HG03469 (cell line): Measurements from ENCODE around the gene CNTRL.

Experiments used
- ATAC-seq: cut with Tn5 transposase; IDR thresholded peaks from one replicate; pipeline ENCODE4 v1.9.1; 2021; ENCODE audit warnings: mild to moderate bottlenecking, moderate library complexity, moderate number of reproducible peaks; ENCODE audit not compliant: unreplicated experiment

CNTRL gene

GRCh38 chr9:121201045-121201737 is 126.4 kb downstream of the CNTRL start:
- ATAC-seq = no peak

- ATAC-seq = peak; percentile 78
These were observed 127.2 kb downstream of the CNTRL start, which contains the start of gene RAB14 for GRCh38 chr9:121201738-121202533. TSS of gene RAB14 (minus strand) at chr9:121201869. CDS start at chr9:121193412, 8,457 bp downstream.

GRCh38 chr9:121204121-121204520 is 129.4 kb downstream of the CNTRL start:
- no peak for ATAC-seq

- no peak for ATAC-seq
These were observed 129.9 kb downstream of the CNTRL start for GRCh38 chr9:121204611-121205010.

- no peak for ATAC-seq
These were observed 132.0 kb downstream of the CNTRL start for GRCh38 chr9:121206516-121207370.

- ATAC-seq = peak; percentile 77
These were observed 132.7 kb downstream of the CNTRL start for GRCh38 chr9:121207371-121207940.

- no peak for ATAC-seq
These were observed 135.8 kb downstream of the CNTRL start for GRCh38 chr9:121210536-121210935.

GRCh38 chr9:121213136-121213806 is 138.5 kb downstream of the CNTRL start:
- peak; percentile 34 for ATAC-seq

- no peak for ATAC-seq
These were observed 139.2 kb downstream of the CNTRL start for GRCh38 chr9:121214005-121214404.

- no peak for ATAC-seq
These were observed 141.6 kb downstream of the CNTRL start for GRCh38 chr9:121216271-121216805.

- peak; percentile 86 for ATAC-seq
These were observed 143.0 kb downstream of the CNTRL start for GRCh38 chr9:121217609-121218292.

GRCh38 chr9:121218357-121219027 is 143.7 kb downstream of the CNTRL start:
- no peak for ATAC-seq

GRCh38 chr9:121219530-121219929 is 144.8 kb downstream of the CNTRL start:
- ATAC-seq = no peak

GRCh38 chr9:121220996-121221663 is 146.4 kb downstream of the CNTRL start:
- no peak for ATAC-seq

- no peak for ATAC-seq
These were observed 146.9 kb downstream of the CNTRL start for GRCh38 chr9:121221664-121222055.

- no peak for ATAC-seq
These were observed 147.9 kb downstream of the CNTRL start for GRCh38 chr9:121222524-121223171.

- no peak for ATAC-seq
These were observed 150.5 kb downstream of the CNTRL start for GRCh38 chr9:121225240-121225639.

GRCh38 chr9:121226175-121226574 is 151.4 kb downstream of the CNTRL start:
- ATAC-seq = no peak
